ENCODE data around the gene FAF1.

GRCh38 chr1:50766688-50767087 lies 193.4 kb downstream of the FAF1 start:
- TF ChIP-seq YY1 (IDR thresholded peaks at IDR 0.05; ENCODE audit: low read depth) (no peak), MAX (IDR thresholded peaks at IDR 0.05) (no peak), EGR1 (IDR thresholded peaks at IDR 0.05) (no peak), REST (IDR thresholded peaks at IDR 0.05; ENCODE audit: low read depth) (no peak), TAF1 (IDR thresholded peaks at IDR 0.05; ENCODE audit: low read depth) (no peak), CREB1 (IDR thresholded peaks at IDR 0.05; ENCODE audit: low read depth) (no peak), RAD21 (IDR thresholded peaks at IDR 0.05; ENCODE audit: low read depth) (no peak), EP300 (IDR thresholded peaks at IDR 0.05; ENCODE audit: borderline replicate concordance) (no peak), CEBPB (IDR thresholded peaks at IDR 0.05) (no peak), FOXM1 (IDR thresholded peaks at IDR 0.05; ENCODE audit: borderline replicate concordance, low read depth) (no peak), NFIC (IDR thresholded peaks at IDR 0.05) (no peak)
